K562 (cell line): ENCODE measurements around the gene ANKRD44. TPM values are rescaled to one million over a fixed set of nuclear protein-coding genes. Genes with fewer than 3 reads are reported as not detected.

Experiments used
- ATAC-seq: fragments of 200-7000 bp; cut with Tn5 transposase; 3 replicates; pipeline ENCODE4 v1.9.1; 2020; ENCODE audit warnings: moderate library complexity
- BruUV-seq: library from RNA; stranded (reverse); fragments of 400-500 nt; replicated peaks from 2 replicates; lab custom pipeline; 2021; lab: Mats Ljungman, UMichigan
- CTCF ChIA-PET: fragments of 300-600 bp; formaldehyde crosslinking; extraction: SDS; loops from one replicate; lab custom pipeline; 2021; ENCODE audit warnings: low intra/inter-chr PET ratio; lab: Yijun Ruan, JAX
- POLR2A ChIA-PET: fragments of 300-600, 350-650 bp; sonication (Branson Sonifier 250); formaldehyde crosslinking; extraction: SDS; loops from one replicate; lab custom pipeline; 2021; ENCODE audit warnings: antibody characterized with exemption, inconsistent platforms; lab: Yijun Ruan, JAX
- DNase-seq, 4 experiments: peaks; one replicate each; pipeline versions ENCODE4 v3.0.0 to v3.0.0-alpha.2; 2011 to 2018; ENCODE audit warnings: low spot score in 3 of 4, mixed read lengths in 3 of 4; ENCODE audit errors: extremely low read depth in 1 of 4
- FAIRE-seq: peaks from 2 replicates; lab custom pipeline; 2011; peaks lifted over from hg19 to GRCh38; lab: Jason Lieb, UNC
- H2AFZ ChIP-seq: 2 replicates; pipeline ENCODE4 v1.6.0; 2011; ENCODE audit warnings: low read depth, low read length, control low read depth, inconsistent platforms
- H3K27ac ChIP-seq: fragments of 200-600 bp; 3 replicates; pipeline ENCODE4 v1.8.0; 2011; ENCODE audit warnings: low read depth, mild to moderate bottlenecking, control low read depth, inconsistent platforms, low read length, moderate library complexity, mixed read lengths; ENCODE audit errors: extremely low read depth
- H3K27me3 ChIP-seq, 2 experiments: fragments of 300-600 bp in 1 of 2; 2 replicates in 1 of 2; 3 replicates in 1 of 2; pipeline versions ENCODE4 v1.6.0 to v1.8.0; 2011; ENCODE audit warnings: inconsistent platforms in 2 of 2, low read length in 2 of 2, mild to moderate bottlenecking in 1 of 2, mixed read lengths in 1 of 2, moderate library complexity in 1 of 2; ENCODE audit not compliant: control insufficient read depth in 2 of 2, insufficient read depth in 2 of 2
- H3K36me3 ChIP-seq: fragments of 300-600 bp; 3 replicates; pipeline ENCODE4 v1.8.0; 2011; ENCODE audit warnings: mild to moderate bottlenecking, low read length, inconsistent platforms; ENCODE audit not compliant: control insufficient read depth, insufficient read depth
- H3K4me1 ChIP-seq, 2 experiments: fragments of 200-600 bp in 1 of 2; replicated peaks in 1 of 2; 2 replicates in 1 of 2; 3 replicates in 1 of 2; pipeline versions ENCODE4 v1.5.1 to v1.8.0; 2011; ENCODE audit warnings: inconsistent platforms in 2 of 2, low read length in 2 of 2, mild to moderate bottlenecking in 1 of 2, mixed read lengths in 1 of 2, moderate library complexity in 1 of 2; ENCODE audit not compliant: control insufficient read depth in 2 of 2, insufficient read depth in 2 of 2
- H3K4me2 ChIP-seq: 2 replicates; pipeline ENCODE4 v1.6.1; 2011; ENCODE audit warnings: low read length, control low read depth, inconsistent platforms, mixed read lengths; ENCODE audit not compliant: insufficient read depth
- H3K4me3 ChIP-seq: fragments of 200-600 bp; sonication (generic), shearing (Covaris generic); 2 replicates; pipeline ENCODE4 v1.5.1; 2016; ENCODE audit warnings: control low read depth, inconsistent platforms
- H3K79me2 ChIP-seq: fragments of 200-600 bp; 3 replicates; pipeline ENCODE4 v1.8.0; 2011; ENCODE audit warnings: low read length, inconsistent platforms; ENCODE audit not compliant: control insufficient read depth, insufficient read depth
- H3K9ac ChIP-seq, 2 experiments: 2 replicates each; pipeline versions ENCODE4 v1.6.0 to v1.6.1; 2011; ENCODE audit warnings: low read depth in 2 of 2, low read length in 2 of 2, control low read depth in 1 of 2, inconsistent platforms in 1 of 2, mild to moderate bottlenecking in 1 of 2, mixed read lengths in 1 of 2; ENCODE audit not compliant: insufficient read depth in 1 of 2
- H3K9me1 ChIP-seq: one replicate; pipeline ENCODE4 v1.6.0; 2011; ENCODE audit warnings: inconsistent platforms, mild to moderate bottlenecking, low read length, moderate library complexity; ENCODE audit not compliant: control insufficient read depth, insufficient read depth
- H3K9me3 ChIP-seq: replicated peaks from 2 replicates; pipeline ENCODE4 v1.5.1; 2011; ENCODE audit warnings: low read depth, low read length, inconsistent platforms; ENCODE audit not compliant: control insufficient read depth, insufficient read depth
- H4K20me1 ChIP-seq: replicated peaks from 2 replicates; pipeline ENCODE4 v1.6.1; 2011; ENCODE audit warnings: low read length, inconsistent platforms, mixed read lengths; ENCODE audit not compliant: control insufficient read depth, insufficient read depth
- CHD4 ChIP-seq: fragments of 200-600 bp; sonication (generic); IDR thresholded peaks from 3 replicates; pipeline ENCODE4 v1.6.1; 2012; ENCODE audit warnings: low read depth, mild to moderate bottlenecking, mixed read lengths, low read length, inconsistent platforms; ENCODE audit not compliant: insufficient read depth, insufficient replicate concordance, poor library complexity, severe bottlenecking
- FOXJ3 ChIP-seq: sonication (generic); formaldehyde crosslinking; IDR thresholded peaks from 2 replicates; pipeline ENCODE4 v1.4.0; 2020; ENCODE audit warnings: mild to moderate bottlenecking, missing genetic modification reagents
- GATAD2A ChIP-seq: fragments of 450-650 bp; IDR thresholded peaks from 2 replicates; pipeline ENCODE4 v1.6.1; 2017
- GTF2A2 ChIP-seq: IDR thresholded peaks from 2 replicates; pipeline ENCODE4 v1.6.1; 2016; ENCODE audit warnings: mild to moderate bottlenecking, missing genetic modification characterization, missing compliant biosample characterization
- GTF2F1 ChIP-seq: IDR thresholded peaks from 2 replicates; pipeline ENCODE4 v1.6.1; 2011; ENCODE audit warnings: low read depth, low read length, improper control_type of control experiment
- HEY1 ChIP-seq: fragments of 250-450 bp; sonication (Bioruptor Pico); IDR thresholded peaks from 2 replicates; pipeline ENCODE4 v1.5.0; 2020; ENCODE audit warnings: mild to moderate bottlenecking, moderate library complexity, borderline replicate concordance
- KLF1 ChIP-seq: fragments of 450-650 bp; IDR thresholded peaks from 2 replicates; pipeline ENCODE4 v1.6.1; 2016; ENCODE audit warnings: missing genetic modification characterization, missing compliant biosample characterization
- NFXL1 ChIP-seq: fragments of 450-650 bp; formaldehyde crosslinking; IDR thresholded peaks from 2 replicates; pipeline ENCODE4 v1.4.0; 2021; ENCODE audit warnings: mild to moderate bottlenecking
- NR2C2 ChIP-seq, 2 experiments: fragments of 200-800 bp in 1 of 2; sonication (Bioruptor generic) in 1 of 2; sonication (generic) in 1 of 2; formaldehyde crosslinking in 1 of 2; IDR thresholded peaks; 2 replicates each; pipeline versions ENCODE4 v1.6.1 to v1.8.0; 2016 to 2022; ENCODE audit warnings: mild to moderate bottlenecking in 1 of 2, missing compliant biosample characterization in 1 of 2, missing genetic modification characterization in 1 of 2, missing genetic modification reagents in 1 of 2
- PRPF4 ChIP-seq: fragments of 200-400 bp; formaldehyde crosslinking; IDR thresholded peaks from one replicate; pipeline ENCODE4 v1.6.1; 2017; ENCODE audit warnings: low read length, low read depth, mild to moderate bottlenecking; ENCODE audit not compliant: insufficient read depth, poor library complexity, severe bottlenecking
- SIN3A ChIP-seq, 2 experiments: fragments of 150-350 bp in 1 of 2; IDR thresholded peaks; 2 replicates each; pipeline ENCODE4 v1.6.1; 2011 to 2016; ENCODE audit warnings: borderline replicate concordance in 2 of 2, low read depth in 2 of 2, low read length in 2 of 2, mild to moderate bottlenecking in 2 of 2, moderate library complexity in 2 of 2; ENCODE audit not compliant: control insufficient read depth in 1 of 2
- SOX6 ChIP-seq: fragments of 450-650 bp; IDR thresholded peaks from 2 replicates; pipeline ENCODE4 v1.6.1; 2014; ENCODE audit warnings: mild to moderate bottlenecking
- SRSF3 ChIP-seq: fragments of 200-400 bp; formaldehyde crosslinking; IDR thresholded peaks from 2 replicates; pipeline ENCODE4 v1.6.1; 2016; ENCODE audit warnings: mild to moderate bottlenecking, low read length, moderate library complexity; ENCODE audit not compliant: insufficient read depth
- ZNF165 ChIP-seq: fragments of 250-450 bp; sonication (Bioruptor Pico); IDR thresholded peaks from 2 replicates; pipeline ENCODE4 v1.4.0; 2020; ENCODE audit warnings: borderline replicate concordance
- ZNF324 ChIP-seq: fragments of 250-450 bp; sonication (Bioruptor Pico); IDR thresholded peaks from 2 replicates; pipeline ENCODE4 v1.4.0; 2020; ENCODE audit warnings: mild to moderate bottlenecking
- ZSCAN29 ChIP-seq: fragments of 450-650 bp; IDR thresholded peaks from 2 replicates; pipeline ENCODE4 v1.6.1; 2017
- ZZZ3 ChIP-seq: fragments of 450-650 bp; IDR thresholded peaks from 2 replicates; pipeline ENCODE4 v1.6.1; 2016; ENCODE audit warnings: antibody characterized with exemption, mild to moderate bottlenecking, moderate library complexity
- WGBS: fragments of 100-300 bp; shearing (Covaris generic); methylation state at CpG from one replicate; pipeline ENCODE4 v1.1.6; 2016; ENCODE audit warnings: low coverage, mixed read lengths; ENCODE audit not compliant: insufficient coverage; ENCODE audit errors: missing lambda C conversion rate; 5-methylcytosine and 5-hydroxymethylcytosine counted together
- in situ Hi-C: fragments of 300-500 bp; cut with MboI; formaldehyde crosslinking; loops from 4 replicates; pipeline ENCODE4 v1.15.0; 2018; ENCODE audit warnings: inconsistent platforms, mixed read lengths
- intact Hi-C: fragments of 100-400 bp; cut with micrococcal nuclease; formaldehyde crosslinking; loops from 2 replicates; pipeline ENCODE4 v1.14.2; 2022
- polyA plus RNA-seq, 8 experiments: library from polyadenylated mRNA; depleted of rRNA in 4 of 8; stranded (reverse) in 5 of 8; unstranded in 3 of 8; fragments of >200 nt; fragmentation: Nextera tagmentation in 2 of 8; fragmentation: Illumina TruSeq in 1 of 8; extraction: Ambion mirVana in 2 of 8; extraction: Trizol in 1 of 8; gene quantifications; 2 replicates each; pipeline versions ENCODE4 v1.2.1 to v1.2.3, GENCODE V29; 2011 to 2014; ENCODE audit warnings: inconsistent platforms in 1 of 8, missing spikeins in 1 of 8
- total RNA-seq, 7 experiments: library from RNA; depleted of rRNA in 6 of 7; stranded (reverse); fragments of >200 nt in 6 of 7; fragmentation: Illumina TruSeq in 2 of 7; extraction: Trizol in 2 of 7; gene quantifications; 2 replicates each; pipeline versions ENCODE4 v1.2.1 to v1.2.3, GENCODE V29; 2011 to 2021; ENCODE audit warnings: low replicate concordance in 1 of 7
- TF ChIP-seq, protein P1 (sequence below): sonication (generic); formaldehyde crosslinking; IDR thresholded peaks from 2 replicates; pipeline ENCODE4 v1.8.0; 2022; ENCODE audit warnings: missing genetic modification reagents, mild to moderate bottlenecking, moderate library complexity, borderline replicate concordance

The ANKRD44 gene
- total and polyA plus RNA-seq, 9 of the 15 experiments (the other 6 are each of a cell fraction or from before 2014, with no cell fraction given): 0.03 to 0.64 (median 0.07) TPM; not detected in 3

GRCh38 chr2:197147942-197148341, 162.6 kb downstream of the ANKRD44 start (continued):
- no peak for TF ChIP-seq HEY1 (CRISPR knock-in tag)
- TF ChIP-seq, protein P1, sequence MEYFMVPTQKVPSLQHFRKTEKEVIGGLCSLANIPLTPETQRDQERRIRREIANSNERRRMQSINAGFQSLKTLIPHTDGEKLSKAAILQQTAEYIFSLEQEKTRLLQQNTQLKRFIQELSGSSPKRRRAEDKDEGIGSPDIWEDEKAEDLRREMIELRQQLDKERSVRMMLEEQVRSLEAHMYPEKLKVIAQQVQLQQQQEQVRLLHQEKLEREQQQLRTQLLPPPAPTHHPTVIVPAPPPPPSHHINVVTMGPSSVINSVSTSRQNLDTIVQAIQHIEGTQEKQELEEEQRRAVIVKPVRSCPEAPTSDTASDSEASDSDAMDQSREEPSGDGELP (CRISPR knock-in tag): no peak
- TF ChIP-seq SRSF3: no peak
- no peak for TF ChIP-seq NR2C2 (CRISPR knock-in tag; IDR thresholded peaks at IDR 0.05)
- no peak for TF ChIP-seq NR2C2 (tag; IDR thresholded peaks at IDR 0.05)

DNA sequence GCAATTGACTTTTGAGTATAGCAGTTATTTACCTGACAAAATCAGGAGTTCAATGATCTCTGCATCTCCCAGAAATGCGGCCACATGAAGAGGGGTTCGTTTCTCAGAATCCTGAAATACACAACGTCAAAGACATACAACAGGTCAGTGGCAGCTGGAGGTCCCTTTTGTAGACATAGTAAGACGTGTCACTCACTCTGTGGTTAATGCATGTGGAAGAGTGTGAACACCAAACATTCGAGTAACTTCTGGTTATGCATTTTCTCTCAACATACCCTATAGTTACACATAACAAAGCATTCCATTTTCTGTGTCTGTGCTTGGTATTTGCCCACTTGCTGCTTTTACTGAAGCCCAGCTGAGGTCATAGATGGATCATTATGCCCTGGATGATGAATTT, 163.6 kb downstream of the ANKRD44 start:
- intact Hi-C loops: no loop called here
- Histone ChIP-seq H3K4me1 (no peaks in the 10 kb centered on the region), H3K79me2 (no peaks in the 10 kb centered on the region)

More for the DNA sequence above, 163.6 kb downstream of the ANKRD44 start:
- Histone ChIP-seq H3K9me1 (no peaks in the 10 kb centered on the region), H3K4me2 (no peak overlapping the region), H3K27ac (no peak overlapping the region), H3K9ac (no peak overlapping the region), H3K36me3 (no peaks in the 10 kb centered on the region), H3K4me3 (no peak overlapping the region), H4K20me1 (no peaks in the 10 kb centered on the region), H2AFZ (no peak overlapping the region), H3K9me3 (no peaks in the 10 kb centered on the region), H3K27me3 (no peaks in the 10 kb centered on the region)
- ChIA-PET POLR2A (no interaction called here), CTCF (no interaction called here)
- ATAC-seq (no peak), DNase-seq (no peak), FAIRE-seq (no peak)
- WGBS: 0% methylated on average over 5 of the region's 5 CpGs
- TF ChIP-seq ZZZ3: no peak
- no peak for TF ChIP-seq KLF1 (tag)
- no peak for TF ChIP-seq SIN3A (IDR thresholded peaks at IDR 0.05; ENCODE audit: borderline replicate concordance in 2 of 2, control insufficient read depth in 1 of 2, low read depth in 2 of 2, low read length in 2 of 2)
- TF ChIP-seq ZSCAN29: no peak
- TF ChIP-seq ZNF165 (CRISPR knock-in tag): no peak
- TF ChIP-seq GTF2A2: no peak
- TF ChIP-seq SOX6: no peak
- TF ChIP-seq CHD4: no peak
- no peak for TF ChIP-seq FOXJ3
- TF ChIP-seq GATAD2A: no peak
- TF ChIP-seq ZNF324 (CRISPR knock-in tag): no peak
- no peak for TF ChIP-seq NFXL1 (CRISPR knock-in tag)
- no peak for TF ChIP-seq PRPF4
- no peak for TF ChIP-seq GTF2F1
- in situ Hi-C loops: no loop called here
- BruUV-seq: no TSS peak
